HUES6 (cell line): ENCODE results near the gene RBCK1.
"Not testable (repeated sequence)": the region's sequence is repeated elsewhere in the genome, so short reads cannot be mapped to it uniquely, and the experiment has no call there.

Experiments
- H3K27ac ChIP-seq: 2 replicates; pipeline ENCODE4 v1.7.0; 2013; ENCODE audit warnings: low read depth, mild to moderate bottlenecking, low read length, inconsistent platforms
- H3K27me3 ChIP-seq: 2 replicates; pipeline ENCODE4 v1.6.1; 2013; ENCODE audit warnings: low read length; ENCODE audit not compliant: control insufficient read depth, insufficient read depth
- H3K36me3 ChIP-seq: 2 replicates; pipeline ENCODE4 v1.6.1; 2013; ENCODE audit warnings: low read length; ENCODE audit not compliant: control insufficient read depth, insufficient read depth
- H3K4me1 ChIP-seq: 2 replicates; pipeline ENCODE4 v1.6.1; 2013; ENCODE audit warnings: low read length; ENCODE audit not compliant: control insufficient read depth, insufficient read depth
- H3K4me3 ChIP-seq: 2 replicates; pipeline ENCODE4 v1.5.1; 2013; ENCODE audit warnings: low read depth, low read length
- H3K9ac ChIP-seq: one replicate; pipeline ENCODE4 v1.6.1; 2013; ENCODE audit warnings: mild to moderate bottlenecking, low read length
- H3K9me3 ChIP-seq: 2 replicates; pipeline ENCODE4 v1.6.1; 2013; ENCODE audit warnings: low read depth, low read length; ENCODE audit not compliant: control insufficient read depth, insufficient read depth

The RBCK1 gene

GRCh38 chr20:388034-388994 is 19.8 kb upstream of the RBCK1 start:
- H3K9ac ChIP-seq = no peak overlapping the region
- H3K36me3 ChIP-seq = peaks cover 36% of the 10 kb centered on the region
- H3K27ac ChIP-seq = no peak overlapping the region
- no peak overlapping the region for H3K4me3 ChIP-seq
- no peaks in the 10 kb centered on the region for H3K9me3 ChIP-seq
- no peaks in the 10 kb centered on the region for H3K27me3 ChIP-seq
- no peaks in the 10 kb centered on the region for H3K4me1 ChIP-seq

DNA sequence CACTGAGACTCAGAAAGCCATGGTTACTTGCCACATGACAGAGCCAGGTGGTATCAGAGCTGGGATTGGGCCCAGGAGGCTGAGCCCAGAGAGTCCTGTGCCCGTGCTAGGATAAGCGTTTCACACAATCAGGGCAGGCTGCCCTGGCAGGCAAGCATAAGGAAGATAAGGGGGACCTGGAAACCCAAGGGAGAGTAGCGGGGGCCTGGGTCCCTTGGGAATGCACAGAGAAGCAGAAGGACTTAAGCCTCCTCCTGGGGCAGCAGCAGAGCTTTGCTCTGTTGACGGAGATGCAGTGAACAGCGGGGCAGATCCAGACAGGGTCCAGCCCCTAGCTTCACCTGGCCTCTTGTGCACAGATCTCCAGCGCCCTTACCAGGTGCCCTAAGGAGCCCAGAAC is 18.9 kb upstream of the RBCK1 start:
- Histone ChIP-seq H3K9ac (no peak overlapping the region), H3K27ac (no peak overlapping the region), H3K36me3 (peaks cover 36% of the 10 kb centered on the region), H3K4me1 (no peaks in the 10 kb centered on the region), H3K27me3 (no peaks in the 10 kb centered on the region), H3K9me3 (no peaks in the 10 kb centered on the region), H3K4me3 (no peak overlapping the region)

GRCh38 chr20:391041-391711 is 16.9 kb upstream of the RBCK1 start:
- H3K4me1 ChIP-seq = no peaks in the 10 kb centered on the region
- H3K27ac ChIP-seq = no peak overlapping the region
- H3K36me3 ChIP-seq = peaks cover 40% of the 10 kb centered on the region
- no peak overlapping the region for H3K9ac ChIP-seq
- no peak overlapping the region for H3K4me3 ChIP-seq
- H3K9me3 ChIP-seq = no peaks in the 10 kb centered on the region
- H3K27me3 ChIP-seq = no peaks in the 10 kb centered on the region

DNA sequence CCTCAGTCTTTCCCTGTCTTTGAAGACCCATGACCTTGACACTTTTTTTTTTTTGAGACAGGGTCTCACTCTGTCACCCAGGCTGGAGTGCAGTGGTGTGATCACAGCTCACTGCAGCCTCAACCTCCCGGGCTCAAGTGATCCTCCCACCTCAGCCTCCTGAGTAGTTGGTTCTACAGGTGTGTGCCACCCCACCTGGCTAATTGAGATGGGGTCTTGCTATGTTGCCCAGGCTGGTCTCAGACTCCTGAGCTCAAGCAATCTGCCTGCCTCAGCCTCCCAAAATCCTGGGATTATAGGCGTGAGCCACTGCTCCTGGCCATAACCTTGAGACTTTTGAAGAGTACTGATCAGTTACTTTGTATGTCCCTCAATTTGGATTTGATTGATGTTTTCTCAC is 14.8 kb upstream of the RBCK1 start:
- not testable (repeated sequence) for H3K4me3 ChIP-seq, H3K9ac ChIP-seq, H3K27me3 ChIP-seq, H3K9me3 ChIP-seq, H3K4me1 ChIP-seq, H3K27ac ChIP-seq
- H3K36me3 ChIP-seq = peaks cover 46% of the 10 kb centered on the region

DNA sequence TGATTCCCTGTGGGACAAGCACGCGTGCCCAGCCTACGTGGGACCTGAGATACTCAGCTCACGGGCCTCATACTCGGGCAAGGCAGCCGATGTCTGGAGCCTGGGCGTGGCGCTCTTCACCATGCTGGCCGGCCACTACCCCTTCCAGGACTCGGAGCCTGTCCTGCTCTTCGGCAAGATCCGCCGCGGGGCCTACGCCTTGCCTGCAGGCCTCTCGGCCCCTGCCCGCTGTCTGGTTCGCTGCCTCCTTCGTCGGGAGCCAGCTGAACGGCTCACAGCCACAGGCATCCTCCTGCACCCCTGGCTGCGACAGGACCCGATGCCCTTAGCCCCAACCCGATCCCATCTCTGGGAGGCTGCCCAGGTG is 11.9 kb upstream of the RBCK1 start:
- no peak overlapping the region for H3K27ac ChIP-seq
- H3K4me3 ChIP-seq = no peak overlapping the region
- peaks cover 10% of the 10 kb centered on the region for H3K4me1 ChIP-seq
- H3K27me3 ChIP-seq = no peaks in the 10 kb centered on the region
- no peak overlapping the region for H3K9ac ChIP-seq
- H3K36me3 ChIP-seq = peaks cover 28% of the 10 kb centered on the region
- no peaks in the 10 kb centered on the region for H3K9me3 ChIP-seq

GRCh38 chr20:396619-397431 is 11.3 kb upstream of the RBCK1 start:
- Histone ChIP-seq H3K4me1 (peaks cover 10% of the 10 kb centered on the region), H3K4me3 (no peak overlapping the region), H3K27ac (no peak overlapping the region), H3K9me3 (no peaks in the 10 kb centered on the region), H3K27me3 (no peaks in the 10 kb centered on the region), H3K9ac (no peak overlapping the region), H3K36me3 (peaks cover 24% of the 10 kb centered on the region)

DNA sequence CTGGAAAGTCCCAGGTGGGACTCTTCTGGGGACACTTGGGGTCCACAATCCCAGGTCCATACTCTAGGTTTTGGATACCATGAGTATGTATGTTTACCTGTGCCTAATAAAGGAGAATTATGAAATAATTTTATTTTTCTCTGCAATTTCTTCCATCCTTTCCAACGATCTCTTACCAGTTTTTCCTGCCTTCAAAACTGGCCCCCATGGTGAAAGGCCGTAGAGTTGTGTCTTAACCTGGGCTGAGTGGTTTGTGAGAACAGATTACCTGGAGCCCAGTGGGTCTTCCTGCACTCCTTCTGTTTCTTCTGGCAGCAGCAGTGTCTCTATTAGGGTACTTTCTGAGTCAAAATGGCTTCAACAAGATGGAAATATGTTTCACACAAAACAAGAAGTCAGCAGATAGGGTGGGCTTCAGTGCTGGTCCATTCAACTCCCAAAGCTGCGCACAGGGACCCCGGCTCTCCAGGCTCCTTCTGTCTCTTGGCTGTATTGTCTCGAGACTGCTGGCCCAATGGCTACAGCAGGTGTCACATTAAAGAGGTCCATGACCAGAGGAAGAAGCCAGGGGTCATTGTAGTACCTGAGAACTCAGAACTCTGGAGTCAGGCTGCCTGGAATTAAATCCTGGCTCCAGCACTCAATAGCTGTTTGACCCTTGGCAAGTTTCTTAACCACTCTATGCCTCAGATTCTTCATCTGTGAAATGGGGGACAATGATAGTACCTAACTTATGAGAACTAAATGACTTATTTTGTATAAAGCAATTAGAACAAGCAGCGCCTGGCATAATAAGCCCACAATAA is 10.5 kb upstream of the RBCK1 start:
- Histone ChIP-seq H3K4me3 (no peak overlapping the region), H3K4me1 (peaks cover 10% of the 10 kb centered on the region), H3K27ac (no peak overlapping the region), H3K9me3 (no peaks in the 10 kb centered on the region), H3K27me3 (no peaks in the 10 kb centered on the region), H3K36me3 (peaks cover 20% of the 10 kb centered on the region), H3K9ac (no peak overlapping the region)

DNA sequence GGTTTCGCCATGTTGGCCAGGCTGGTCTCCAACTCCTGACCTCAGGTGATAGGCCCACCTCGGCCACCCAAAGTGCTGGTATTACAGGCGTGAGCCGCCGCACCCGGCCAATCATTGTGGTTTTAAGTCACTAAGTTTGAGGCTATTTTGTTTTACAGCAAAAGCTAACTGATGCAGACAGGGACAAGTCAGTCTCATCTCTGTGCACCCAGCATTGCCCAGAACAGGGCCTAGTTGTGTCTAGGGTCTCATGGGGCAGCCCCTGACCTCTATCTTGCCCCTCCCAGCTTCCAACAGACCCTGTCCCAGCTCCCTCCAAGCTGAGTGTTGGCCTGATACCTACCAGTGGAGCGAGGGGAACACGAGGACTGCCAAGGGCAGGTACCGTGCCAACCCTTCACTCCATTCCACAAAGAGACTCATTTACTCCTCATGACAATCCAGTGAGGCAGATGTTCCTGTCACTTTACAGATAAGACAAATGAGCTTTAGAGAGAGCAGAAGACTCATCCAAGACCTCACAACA is 8.9 kb upstream of the RBCK1 start:
- no peak overlapping the region for H3K27ac ChIP-seq
- H3K36me3 ChIP-seq = peaks cover 17% of the 10 kb centered on the region
- H3K9me3 ChIP-seq = peaks cover 8% of the 10 kb centered on the region; the same call in 1 of the 2 replicates
- H3K27me3 ChIP-seq = no peaks in the 10 kb centered on the region
- H3K9ac ChIP-seq = no peak overlapping the region
- peaks cover 10% of the 10 kb centered on the region for H3K4me1 ChIP-seq
- H3K4me3 ChIP-seq = no peak overlapping the region

- H3K4me1 ChIP-seq = peaks cover 10% of the 10 kb centered on the region
- H3K9me3 ChIP-seq = peaks cover 8% of the 10 kb centered on the region; the same call in 1 of the 2 replicates
- H3K36me3 ChIP-seq = peaks cover 17% of the 10 kb centered on the region
- no peak overlapping the region for H3K4me3 ChIP-seq
- no peak overlapping the region for H3K9ac ChIP-seq
- no peaks in the 10 kb centered on the region for H3K27me3 ChIP-seq
- H3K27ac ChIP-seq = no peak overlapping the region
Measured at GRCh38 chr20:400128-400453, 8.0 kb upstream of the RBCK1 start.
